Measurements from ENCODE around the gene CGNL1. TPM values are rescaled to one million over a fixed set of nuclear protein-coding genes. Genes with fewer than 3 reads are reported as not detected.

The CGNL1 gene
- total RNA-seq, 2 donors from 2014 or later: 16.4 to 29.8 TPM

DNA sequence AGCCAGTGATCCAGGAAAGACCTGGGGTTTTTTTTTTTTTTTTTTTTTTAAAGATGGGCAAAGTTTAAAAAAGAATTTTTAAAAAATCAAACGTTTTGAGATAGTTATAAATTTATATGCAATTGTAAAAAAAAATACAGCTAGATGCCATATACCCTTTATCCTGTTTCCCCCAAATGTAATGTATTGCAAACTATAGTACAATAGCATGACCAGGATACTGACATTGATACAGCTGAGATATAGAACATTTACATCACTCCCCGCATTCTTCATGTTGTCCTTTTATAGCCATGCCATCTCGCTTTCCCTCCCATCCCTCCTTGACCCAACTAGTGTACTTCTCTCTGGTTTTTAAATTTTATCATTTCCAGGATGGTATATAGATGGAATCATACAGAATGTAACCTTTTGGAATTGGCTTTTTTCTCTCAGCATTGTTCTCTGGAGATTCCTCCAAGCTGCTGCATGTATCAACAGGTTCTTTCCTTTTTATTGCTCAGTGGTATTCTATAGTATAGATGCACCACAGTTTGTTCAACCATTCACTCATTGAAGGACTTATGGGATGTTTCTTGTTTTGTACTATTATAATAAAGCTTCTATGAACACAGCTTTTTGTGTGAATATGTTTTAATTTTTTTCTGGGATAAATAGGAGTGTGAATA lies 104.9 kb downstream of the CGNL1 start:
- no peaks in the 10 kb centered on the region for H3K4me1 ChIP-seq
- H3K27me3 ChIP-seq: no peaks in the 10 kb centered on the region
- TF ChIP-seq, protein P1, sequence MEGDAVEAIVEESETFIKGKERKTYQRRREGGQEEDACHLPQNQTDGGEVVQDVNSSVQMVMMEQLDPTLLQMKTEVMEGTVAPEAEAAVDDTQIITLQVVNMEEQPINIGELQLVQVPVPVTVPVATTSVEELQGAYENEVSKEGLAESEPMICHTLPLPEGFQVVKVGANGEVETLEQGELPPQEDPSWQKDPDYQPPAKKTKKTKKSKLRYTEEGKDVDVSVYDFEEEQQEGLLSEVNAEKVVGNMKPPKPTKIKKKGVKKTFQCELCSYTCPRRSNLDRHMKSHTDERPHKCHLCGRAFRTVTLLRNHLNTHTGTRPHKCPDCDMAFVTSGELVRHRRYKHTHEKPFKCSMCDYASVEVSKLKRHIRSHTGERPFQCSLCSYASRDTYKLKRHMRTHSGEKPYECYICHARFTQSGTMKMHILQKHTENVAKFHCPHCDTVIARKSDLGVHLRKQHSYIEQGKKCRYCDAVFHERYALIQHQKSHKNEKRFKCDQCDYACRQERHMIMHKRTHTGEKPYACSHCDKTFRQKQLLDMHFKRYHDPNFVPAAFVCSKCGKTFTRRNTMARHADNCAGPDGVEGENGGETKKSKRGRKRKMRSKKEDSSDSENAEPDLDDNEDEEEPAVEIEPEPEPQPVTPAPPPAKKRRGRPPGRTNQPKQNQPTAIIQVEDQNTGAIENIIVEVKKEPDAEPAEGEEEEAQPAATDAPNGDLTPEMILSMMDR (IDR thresholded peaks at IDR 0.05): no peak
- H3K27ac ChIP-seq: no peak overlapping the region
- H3K36me3 ChIP-seq: no peaks in the 10 kb centered on the region
- DNase-seq (ENCODE audit: low spot score): no peak
- no peaks in the 10 kb centered on the region for H3K9me3 ChIP-seq
- H3K4me3 ChIP-seq: no peak overlapping the region

DNA sequence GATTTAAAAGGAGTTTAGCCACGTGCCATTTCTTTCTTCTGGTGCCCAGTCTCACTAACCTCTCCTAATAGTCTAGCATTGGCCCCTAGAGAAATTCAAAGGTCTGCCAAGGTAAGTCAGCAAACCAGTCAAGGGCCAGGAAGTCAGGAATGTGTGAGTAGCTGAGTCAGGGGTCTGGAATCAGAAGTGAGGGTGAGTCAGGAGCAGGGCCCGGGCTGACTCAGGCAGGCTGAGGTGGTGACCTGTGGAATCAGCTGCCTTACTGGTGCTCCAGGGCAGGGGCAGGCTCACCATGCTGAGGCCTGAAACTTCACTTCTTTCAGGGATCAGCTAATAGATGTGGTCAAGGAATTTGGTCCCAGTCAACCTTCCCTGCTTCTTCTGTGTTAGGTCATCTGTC lies 109.6 kb downstream of the CGNL1 start:
- TF ChIP-seq, protein P1 (IDR thresholded peaks at IDR 0.05): no peak
- H3K27ac ChIP-seq: no peak overlapping the region
- no peaks in the 10 kb centered on the region for H3K4me1 ChIP-seq
- no peak for DNase-seq (ENCODE audit: low spot score)
- H3K27me3 ChIP-seq: no peaks in the 10 kb centered on the region
- no peaks in the 10 kb centered on the region for H3K9me3 ChIP-seq
- no peaks in the 10 kb centered on the region for H3K36me3 ChIP-seq
- no peak overlapping the region for H3K4me3 ChIP-seq

DNA sequence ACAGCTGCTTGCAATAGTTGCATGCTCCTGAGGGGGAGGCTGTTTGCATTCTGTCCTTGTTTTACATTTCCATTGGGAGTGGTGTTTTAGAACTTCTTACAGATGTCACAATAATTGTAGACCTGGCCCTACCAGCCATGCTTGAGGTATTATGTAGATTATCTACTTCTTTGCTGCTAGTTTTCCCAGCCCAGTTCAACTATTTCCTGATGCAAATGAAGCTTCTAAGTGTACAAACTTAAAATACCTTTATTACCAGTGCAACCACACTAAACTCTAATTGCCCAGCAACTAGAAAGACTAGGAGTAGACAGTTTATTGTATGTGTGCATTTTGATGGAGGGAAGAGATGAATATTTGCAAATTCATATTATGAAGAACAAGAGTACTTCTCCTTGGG lies 110.5 kb downstream of the CGNL1 start:
- Histone ChIP-seq H3K36me3 (no peaks in the 10 kb centered on the region), H3K9me3 (no peaks in the 10 kb centered on the region), H3K27me3 (no peaks in the 10 kb centered on the region), H3K4me1 (no peaks in the 10 kb centered on the region), H3K27ac (no peak overlapping the region), H3K4me3 (no peak overlapping the region)
- TF ChIP-seq, protein P1 (IDR thresholded peaks at IDR 0.05): no peak
- DNase-seq (ENCODE audit: low spot score): no peak

DNA sequence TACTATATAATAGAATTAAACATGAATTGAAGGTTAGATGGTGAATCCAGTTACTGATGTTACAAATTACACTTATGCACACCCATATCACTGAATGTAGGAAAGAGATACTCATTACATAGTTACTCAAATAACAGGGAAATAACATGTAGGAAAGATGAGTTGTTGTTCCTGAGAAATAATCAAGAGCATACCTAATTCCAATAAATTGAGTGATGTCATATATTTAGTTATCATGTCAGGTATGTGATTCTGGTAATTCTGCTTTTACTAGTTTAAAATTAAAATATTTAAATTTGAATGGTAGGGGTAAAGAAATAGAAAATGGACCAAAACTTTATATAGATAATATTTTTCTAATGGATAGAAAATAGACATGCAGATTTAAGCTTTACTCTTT lies 112.8 kb downstream of the CGNL1 start:
- Histone ChIP-seq H3K4me3 (no peak overlapping the region), H3K27ac (no peak overlapping the region), H3K4me1 (no peaks in the 10 kb centered on the region), H3K27me3 (no peaks in the 10 kb centered on the region), H3K36me3 (no peaks in the 10 kb centered on the region), H3K9me3 (no peaks in the 10 kb centered on the region)
- no peak for DNase-seq (ENCODE audit: low spot score)
- TF ChIP-seq, protein P1 (IDR thresholded peaks at IDR 0.05): no peak

DNA sequence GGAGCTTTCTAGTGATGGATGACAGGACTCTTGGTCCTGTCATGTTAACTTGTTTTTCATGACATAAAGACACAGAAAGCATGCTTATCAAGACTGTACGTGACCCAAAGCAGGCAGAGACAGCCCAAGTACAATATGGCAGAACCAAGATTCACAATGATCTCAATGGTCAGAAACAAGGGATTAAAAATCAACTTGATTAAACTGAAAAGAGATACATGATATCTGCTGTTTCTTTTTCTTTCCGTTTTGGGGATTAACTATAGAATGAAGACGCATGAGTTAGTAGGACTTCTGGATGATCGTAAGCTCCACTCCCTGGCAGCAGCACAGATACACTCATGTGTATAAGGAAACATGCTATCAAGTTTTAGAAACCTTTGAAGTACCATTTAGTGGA lies 117.0 kb downstream of the CGNL1 start:
- Histone ChIP-seq H3K4me1 (peaks cover 0 to 28% of the 10 kb centered on the region in 2 donors), H3K36me3 (no peaks in the 10 kb centered on the region), H3K4me3 (no peak overlapping the region), H3K27ac (no peak overlapping the region), H3K27me3 (no peaks in the 10 kb centered on the region), H3K9me3 (no peaks in the 10 kb centered on the region)
- TF ChIP-seq, protein P1 (IDR thresholded peaks at IDR 0.05): no peak
- DNase-seq (ENCODE audit: low spot score): no peak

DNA sequence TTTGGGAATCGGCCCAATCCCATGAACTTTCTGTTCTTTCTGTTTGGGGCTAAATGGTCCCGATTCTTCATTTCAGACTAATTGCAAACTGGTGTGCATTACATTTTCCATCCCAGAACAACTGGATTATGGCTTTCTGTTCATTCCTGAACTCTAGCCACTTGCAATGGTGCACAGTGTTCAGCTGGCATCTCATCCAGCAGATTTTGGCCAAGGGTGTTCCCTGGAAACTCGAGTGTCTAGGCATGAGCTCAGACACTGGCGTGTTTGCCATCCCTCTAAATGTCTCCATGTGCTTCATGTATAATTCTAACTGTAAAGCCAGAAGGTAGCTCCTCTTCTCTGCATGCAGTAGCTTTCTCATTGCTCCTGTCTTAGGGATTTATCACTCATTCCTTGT lies 118.3 kb downstream of the CGNL1 start:
- Histone ChIP-seq H3K27me3 (no peaks in the 10 kb centered on the region), H3K27ac (no peak overlapping the region)
- no peak for DNase-seq (ENCODE audit: low spot score)

More for the DNA sequence above, 118.3 kb downstream of the CGNL1 start:
- TF ChIP-seq, protein P1 (IDR thresholded peaks at IDR 0.05): no peak
- Histone ChIP-seq H3K9me3 (no peaks in the 10 kb centered on the region), H3K36me3 (no peaks in the 10 kb centered on the region), H3K4me3 (no peak overlapping the region), H3K4me1 (peaks cover 0 to 28% of the 10 kb centered on the region in 2 donors)
